HG03439 (cell line): ENCODE measurements around the gene ST8SIA5.

Source experiments
- ATAC-seq: cut with Tn5 transposase; IDR thresholded peaks from one replicate; pipeline ENCODE4 v1.9.1; 2021; ENCODE audit warnings: mild to moderate bottlenecking, moderate library complexity; ENCODE audit not compliant: unreplicated experiment

The ST8SIA5 gene

GRCh38 chr18:46632401-46633071 lies 124.3 kb downstream of the ST8SIA5 start:
- no peak for ATAC-seq

GRCh38 chr18:46630991-46631390 lies 125.9 kb downstream of the ST8SIA5 start:
- no peak for ATAC-seq

- ATAC-seq, result no peak
Measured at GRCh38 chr18:46630160-46630559, 126.7 kb downstream of the ST8SIA5 start.

- ATAC-seq, result no peak
Measured at GRCh38 chr18:46629361-46629760, 127.5 kb downstream of the ST8SIA5 start.

- no peak for ATAC-seq
Measured at GRCh38 chr18:46628206-46628605, 128.6 kb downstream of the ST8SIA5 start.

GRCh38 chr18:46627136-46627535 lies 129.7 kb downstream of the ST8SIA5 start:
- no peak for ATAC-seq

GRCh38 chr18:46625069-46625468 lies 131.8 kb downstream of the ST8SIA5 start:
- no peak for ATAC-seq

GRCh38 chr18:46624127-46624526 lies 132.7 kb downstream of the ST8SIA5 start:
- no peak for ATAC-seq

GRCh38 chr18:46623541-46623940 lies 133.3 kb downstream of the ST8SIA5 start:
- ATAC-seq, result no peak

GRCh38 chr18:46622999-46623398 lies 133.9 kb downstream of the ST8SIA5 start:
- ATAC-seq, result no peak

GRCh38 chr18:46622451-46622850 lies 134.4 kb downstream of the ST8SIA5 start:
- no peak for ATAC-seq

- ATAC-seq, result no peak
Measured at GRCh38 chr18:46621871-46622270, 135.0 kb downstream of the ST8SIA5 start.

- ATAC-seq, result no peak
Measured at GRCh38 chr18:46621111-46621766, 135.6 kb downstream of the ST8SIA5 start.

- no peak for ATAC-seq
Measured at GRCh38 chr18:46619559-46619958, 137.3 kb downstream of the ST8SIA5 start.
